GM18526 (cell line): ENCODE data around the gene SF1.

Experiments
- POLR2A ChIP-seq: IDR thresholded peaks from 3 replicates; pipeline ENCODE4 v1.6.1; 2011; ENCODE audit not compliant: insufficient read length; ENCODE audit errors: extremely low read depth

SF1 gene

DNA sequence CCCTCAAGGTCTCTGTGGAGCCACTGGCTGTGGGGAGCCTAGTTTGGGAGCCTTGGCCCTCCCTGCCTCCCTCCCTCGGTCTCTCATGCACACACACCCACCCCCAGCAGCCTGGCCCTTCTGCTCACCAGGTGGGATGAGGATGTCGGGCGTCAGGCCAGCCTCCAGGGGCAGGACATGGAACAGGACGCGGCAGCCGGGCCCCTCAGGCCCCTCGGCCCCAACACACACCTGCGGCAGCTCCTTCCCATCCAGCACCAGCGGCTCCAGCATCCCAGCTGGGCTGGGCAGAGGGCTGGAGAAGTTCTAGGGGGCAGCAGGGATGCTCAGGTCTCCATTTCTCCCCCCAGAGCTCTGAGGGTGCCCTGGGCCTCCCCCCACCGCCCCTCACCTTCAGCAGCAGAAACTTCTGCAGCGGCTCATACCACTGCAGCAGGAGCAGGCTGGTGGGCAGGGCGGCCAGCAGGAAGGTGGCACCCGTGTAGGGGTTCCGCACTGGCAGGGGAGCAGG lies 13.5 kb upstream of the SF1 start:
- no peak for TF ChIP-seq POLR2A

DNA sequence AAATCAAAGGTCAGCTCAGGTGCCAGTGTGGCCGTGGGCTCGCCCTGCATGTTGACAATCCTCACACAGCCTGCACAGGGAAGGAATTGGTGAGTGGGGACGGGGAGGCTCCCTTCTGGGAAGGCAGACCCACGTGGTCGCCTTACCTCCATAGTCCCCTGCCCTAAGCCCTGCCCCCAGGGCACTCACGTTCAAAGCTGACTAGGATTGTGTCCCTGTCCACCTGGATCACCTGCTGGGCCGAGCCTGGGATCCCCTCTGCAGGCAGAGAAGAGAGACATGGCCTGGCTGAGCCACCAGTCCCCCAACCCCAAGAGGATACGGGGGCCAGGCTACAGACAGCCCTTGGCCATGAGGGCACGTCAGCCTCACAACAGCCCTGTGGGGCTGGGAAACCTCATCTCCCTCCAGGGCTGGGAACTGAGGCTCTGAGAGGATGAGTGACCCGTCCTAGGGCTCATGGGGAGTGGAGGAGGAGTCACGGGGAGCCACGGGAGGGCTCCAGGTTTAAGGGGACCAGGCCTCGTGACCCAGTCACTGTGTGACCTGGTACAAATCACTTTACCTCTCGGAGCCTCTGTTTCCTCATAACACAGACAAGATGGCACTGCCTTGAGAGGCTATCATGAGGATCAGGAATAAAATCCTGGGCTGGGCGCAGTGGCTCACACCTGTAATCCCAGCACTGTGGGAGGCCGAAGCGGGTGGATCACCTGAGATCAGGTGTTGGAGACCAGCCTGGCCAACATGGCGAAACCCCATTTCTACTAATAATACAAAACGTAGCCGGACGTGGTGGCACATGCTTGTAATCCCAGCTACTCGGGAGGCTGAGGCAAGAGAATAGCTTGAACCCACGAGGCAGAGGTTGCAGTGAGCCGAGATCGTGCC lies 12.1 kb upstream of the SF1 start:
- no peak for TF ChIP-seq POLR2A

DNA sequence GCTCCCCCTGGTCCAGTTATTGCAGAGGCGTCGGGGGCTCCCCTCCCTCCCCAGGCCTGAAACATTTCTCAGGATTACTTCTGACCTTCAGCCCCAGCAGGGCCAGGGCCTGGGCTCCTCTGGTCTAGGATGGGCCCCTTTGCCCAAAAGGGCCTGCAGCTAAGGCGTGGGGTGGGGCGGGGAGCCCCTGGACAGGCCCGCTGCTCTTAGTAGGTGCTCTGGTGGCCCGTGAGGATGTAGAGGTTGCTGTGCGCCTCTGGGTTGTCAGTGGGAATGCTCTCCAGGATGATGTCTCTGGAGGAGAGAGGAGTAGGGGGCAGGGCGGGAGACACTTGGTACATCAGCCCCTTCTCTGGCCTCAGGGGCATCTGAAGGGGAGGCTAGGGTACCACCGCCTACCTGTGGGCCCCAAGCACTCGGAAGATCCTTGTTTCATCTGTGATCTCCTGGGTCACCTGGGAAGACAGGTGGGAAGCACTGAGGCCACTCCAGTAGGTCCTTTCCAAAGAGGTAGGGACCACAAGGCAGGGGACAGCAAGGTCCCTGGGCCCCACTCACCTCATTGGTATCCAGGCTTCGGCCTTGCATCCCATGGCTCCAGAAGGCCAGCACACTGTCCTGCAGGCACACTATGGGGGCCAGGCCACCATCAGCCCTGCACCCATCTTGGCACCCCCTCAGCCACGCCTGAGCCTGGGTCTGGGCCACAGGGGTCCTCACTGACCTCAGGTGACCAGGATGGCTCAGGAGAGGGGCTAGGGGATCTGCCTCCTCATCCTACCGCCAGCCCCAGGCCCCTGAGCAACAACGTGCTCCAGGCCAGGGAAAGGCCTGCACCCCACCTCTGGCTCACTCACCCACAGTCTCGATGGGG lies 11.2 kb upstream of the SF1 start:
- no peak for TF ChIP-seq POLR2A

GRCh38 chr11:64788321-64789215 lies 10.2 kb upstream of the SF1 start:
- TF ChIP-seq POLR2A: no peak

DNA sequence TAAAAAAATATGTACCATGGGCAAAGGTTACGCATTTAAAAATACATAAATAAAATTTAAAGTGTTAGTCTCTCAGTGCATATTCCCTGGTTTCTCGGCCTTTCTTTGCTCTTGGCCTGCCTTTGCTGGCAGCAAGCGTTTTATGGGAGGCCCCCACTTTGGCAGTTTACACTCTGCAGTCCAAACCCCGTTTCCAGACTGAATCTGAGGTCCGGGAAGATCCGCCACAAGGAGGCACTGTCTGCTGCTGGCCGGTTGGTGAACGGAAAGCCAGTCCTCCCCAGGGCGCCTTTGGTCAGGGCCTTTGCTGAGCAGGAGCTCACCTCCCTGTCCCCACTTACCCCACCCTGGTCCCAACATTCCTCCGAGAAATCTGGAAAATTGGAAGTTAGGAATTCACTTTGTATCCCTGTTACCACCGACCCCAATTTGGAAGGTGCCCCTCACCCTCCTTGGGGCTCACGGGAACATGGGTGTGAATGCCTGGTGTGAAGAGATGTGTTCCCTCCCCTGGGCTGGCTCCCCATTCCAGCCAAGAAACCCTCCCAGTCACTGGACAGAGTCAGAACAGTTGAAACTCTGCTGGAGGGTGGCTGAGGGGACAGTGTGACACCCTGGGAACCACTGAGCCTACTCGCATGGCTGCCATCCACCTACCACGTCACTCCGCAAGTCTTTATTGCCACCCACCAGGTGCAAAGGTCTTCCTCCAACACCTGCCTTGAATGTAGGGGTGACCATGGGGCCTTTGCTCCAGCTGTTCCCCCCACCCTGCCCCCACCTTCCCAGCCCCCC lies 9.4 kb upstream of the SF1 start:
- no peak for TF ChIP-seq POLR2A

DNA sequence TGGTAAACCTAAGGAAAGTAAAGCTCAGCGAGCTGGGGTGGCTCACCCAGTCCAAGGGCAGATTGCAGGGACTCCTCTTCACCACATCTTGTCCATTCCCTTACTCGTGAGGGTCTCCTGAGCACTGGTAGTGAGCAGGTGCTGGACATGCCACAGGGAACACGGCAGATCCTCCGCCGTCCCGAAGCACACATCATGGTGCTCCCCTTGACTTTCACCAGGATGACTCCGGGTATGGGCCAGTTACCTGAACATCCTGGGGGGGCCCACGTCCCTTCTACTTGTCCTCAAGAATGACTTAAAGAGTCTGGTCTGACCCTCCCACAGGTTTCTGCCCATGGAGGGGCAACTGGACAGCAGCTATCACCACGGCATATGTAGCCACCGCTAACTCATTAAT lies 8.0 kb upstream of the SF1 start:
- TF ChIP-seq POLR2A: no peak

DNA sequence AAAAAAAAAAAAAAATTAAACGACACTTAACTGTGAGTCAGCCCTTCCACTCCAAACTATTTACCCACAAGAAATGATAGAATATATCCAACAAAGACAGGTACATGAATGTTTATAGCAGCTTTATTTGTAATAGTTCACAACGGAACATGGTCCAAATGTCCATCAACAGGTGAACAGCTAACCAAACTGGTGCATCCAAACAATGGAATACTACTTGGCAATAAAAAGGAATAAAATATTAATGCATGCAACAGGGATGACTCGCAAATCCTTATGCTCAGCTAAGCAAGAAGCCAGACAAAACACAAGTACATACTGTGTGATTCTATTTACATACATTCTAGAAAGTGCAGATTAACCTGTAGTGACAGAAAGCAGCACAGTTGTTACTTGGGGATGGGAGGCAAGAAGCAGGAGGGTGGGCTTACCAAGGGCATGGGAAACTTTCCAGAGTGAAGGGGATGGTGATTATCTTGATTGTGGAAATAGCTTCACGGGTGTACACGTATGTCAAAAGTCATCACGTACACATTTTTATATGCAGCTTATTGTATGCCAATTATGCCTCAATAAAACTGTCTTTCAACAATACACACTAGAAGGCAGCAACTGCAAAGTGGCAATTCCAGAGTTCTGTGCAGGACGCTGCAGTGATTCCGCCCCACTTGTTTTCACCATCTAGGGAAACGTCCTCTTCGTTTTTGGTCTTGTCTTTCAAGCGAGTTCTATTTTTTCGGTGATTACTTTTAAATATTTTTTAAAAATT lies 6.7 kb upstream of the SF1 start:
- TF ChIP-seq POLR2A: no peak

GRCh38 chr11:64778223-64778472 lies 194 bp downstream of the SF1 start:
- TF ChIP-seq POLR2A: no peak

DNA sequence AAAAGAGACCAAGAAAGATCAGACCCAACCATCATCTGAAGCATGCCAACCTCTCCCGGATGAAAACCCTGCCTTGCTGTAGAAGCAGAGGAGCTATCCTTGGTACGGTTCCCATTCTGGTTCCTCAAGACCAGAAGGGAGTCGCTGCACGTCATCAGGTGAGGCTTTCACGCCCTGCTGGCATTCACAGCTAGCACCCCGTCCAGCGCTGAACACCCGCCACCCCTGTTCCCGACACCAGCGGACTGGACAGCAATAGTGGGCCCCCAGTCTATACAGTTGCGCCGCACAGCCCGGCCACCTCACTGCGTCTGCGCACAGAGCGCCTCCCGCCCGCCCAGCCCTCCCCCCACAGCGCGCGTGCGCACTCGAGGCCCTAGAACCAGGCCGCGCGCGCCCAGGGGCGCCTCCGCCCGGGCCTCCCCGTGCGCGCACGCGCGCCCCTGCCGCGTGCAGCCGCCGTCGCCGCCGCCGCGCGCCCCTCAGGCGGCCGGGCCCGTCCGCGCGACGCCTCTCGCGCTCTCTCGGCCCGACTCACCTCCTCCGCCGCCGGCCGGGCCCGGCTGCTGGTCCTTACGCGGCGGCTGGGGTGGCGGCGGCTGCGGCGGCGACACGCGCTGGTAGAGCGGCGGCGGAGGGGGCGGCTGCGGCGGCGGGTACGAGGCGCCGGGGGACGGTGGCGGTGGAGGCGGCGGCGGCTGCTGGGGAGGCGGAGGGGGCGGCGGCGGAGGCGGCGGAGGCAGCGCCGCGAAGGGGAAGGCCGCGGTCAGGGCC lies 706 bp downstream of the SF1 start:
- peak; percentile 22 for TF ChIP-seq POLR2A

DNA sequence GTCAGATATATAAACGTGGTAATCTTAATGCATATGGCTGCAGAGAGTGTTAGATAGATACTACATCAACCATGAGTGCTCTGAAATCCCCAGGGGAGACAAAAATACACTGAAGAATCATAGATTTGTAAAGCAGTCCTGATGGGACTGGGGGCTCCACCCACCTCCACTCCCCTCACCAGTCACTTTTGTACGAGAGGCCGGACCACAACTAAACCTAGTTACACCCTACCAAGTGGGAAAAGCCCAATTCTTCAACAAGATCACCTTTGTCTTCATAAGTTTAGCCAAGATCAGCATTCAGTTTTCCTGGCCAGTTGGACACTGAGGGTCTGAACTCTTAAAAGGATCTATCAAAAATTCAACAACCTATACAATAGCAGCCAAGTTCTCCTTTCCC lies 1.5 kb downstream of the SF1 start:
- no peak for TF ChIP-seq POLR2A

DNA sequence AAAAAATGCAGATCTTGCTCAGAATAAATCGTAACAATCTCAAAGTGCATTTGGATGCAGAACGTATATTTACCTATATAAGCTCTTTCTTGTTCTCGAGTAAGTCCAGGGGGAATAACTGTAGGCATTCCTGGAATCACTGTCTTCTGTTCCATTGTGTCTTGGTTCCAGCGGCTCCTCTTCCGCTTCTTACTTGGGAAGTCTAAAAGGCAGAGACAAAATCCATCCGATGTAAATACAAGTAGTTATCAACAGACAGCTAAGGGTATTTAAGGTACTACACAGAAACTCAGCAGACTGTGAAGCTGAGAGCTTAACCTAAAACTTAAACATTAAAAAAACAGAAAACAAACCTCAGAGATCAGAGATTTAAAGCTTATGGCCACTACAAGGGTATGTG lies 1.9 kb downstream of the SF1 start:
- no peak for TF ChIP-seq POLR2A

GRCh38 chr11:64774144-64774543 lies 4.2 kb downstream of the SF1 start:
- no peak for TF ChIP-seq POLR2A
